HG03469 (cell line): ENCODE measurements around the gene SLC35G3.
"Not testable (repeated sequence)": the region's sequence is repeated elsewhere in the genome, so short reads cannot be mapped to it uniquely, and the experiment has no call there.

Experiments used
- ATAC-seq: cut with Tn5 transposase; IDR thresholded peaks from one replicate; pipeline ENCODE4 v1.9.1; 2021; ENCODE audit warnings: mild to moderate bottlenecking, moderate library complexity, moderate number of reproducible peaks; ENCODE audit not compliant: unreplicated experiment

Gene SLC35G3

DNA sequence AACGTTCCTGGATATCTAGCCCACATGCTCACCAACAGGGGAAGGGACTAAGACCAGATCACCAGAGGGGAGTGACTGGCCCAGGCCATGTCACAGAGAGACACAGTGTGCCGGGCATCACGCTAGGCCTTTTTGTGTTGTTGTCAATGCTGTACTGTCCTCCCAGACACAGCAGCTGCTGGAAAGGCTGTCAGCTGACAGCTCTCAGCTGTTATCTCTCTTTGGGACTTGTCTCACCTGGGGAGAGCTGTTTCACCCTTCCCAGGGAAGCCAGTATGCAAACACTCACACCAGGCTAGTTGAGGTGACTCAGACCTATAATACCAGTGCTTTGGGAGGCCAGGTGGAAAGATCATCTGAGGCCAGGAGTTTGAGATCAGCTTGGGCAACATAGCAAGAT lies 27.1 kb downstream of the SLC35G3 start:
- no peak for ATAC-seq

DNA sequence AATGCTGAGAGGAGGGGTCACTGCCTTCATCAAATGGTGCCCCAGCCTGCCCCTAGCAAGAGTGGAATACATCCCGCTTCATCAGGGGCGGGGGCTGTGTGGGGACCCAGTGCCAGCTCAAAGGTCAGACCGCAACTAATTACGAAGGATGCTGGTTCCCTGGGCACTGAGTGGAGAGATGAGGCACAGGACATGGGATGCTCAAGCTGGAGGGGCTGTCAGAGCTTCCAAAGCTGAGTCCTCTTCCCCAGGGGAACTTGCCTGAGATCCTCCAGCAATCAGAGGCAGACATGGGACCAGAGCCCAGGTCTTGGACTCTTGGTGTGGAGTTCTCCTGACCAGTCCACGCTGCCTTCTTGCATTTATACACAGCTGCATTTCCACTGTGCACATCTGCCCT lies 27.7 kb downstream of the SLC35G3 start:
- ATAC-seq, result no peak

DNA sequence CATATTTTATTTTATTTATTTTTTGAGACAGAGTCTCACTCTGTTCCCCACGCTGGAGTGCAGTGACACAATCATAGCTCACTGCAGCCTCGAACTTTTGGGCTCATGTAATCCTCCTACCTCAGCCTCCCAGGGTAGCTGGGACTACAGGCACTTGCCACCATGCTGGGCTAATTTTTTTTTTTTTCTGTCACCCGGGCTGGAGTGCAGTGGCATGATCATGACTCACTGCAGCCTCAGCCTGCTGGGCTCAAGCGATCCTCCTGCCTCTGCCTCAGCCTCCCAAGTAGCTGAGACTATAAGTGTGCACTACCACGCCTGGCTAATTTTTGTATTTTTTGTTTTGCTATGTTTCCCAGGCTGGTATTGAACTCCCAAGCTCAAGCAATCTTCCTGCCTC lies 29.5 kb downstream of the SLC35G3 start:
- ATAC-seq, result no peak

DNA sequence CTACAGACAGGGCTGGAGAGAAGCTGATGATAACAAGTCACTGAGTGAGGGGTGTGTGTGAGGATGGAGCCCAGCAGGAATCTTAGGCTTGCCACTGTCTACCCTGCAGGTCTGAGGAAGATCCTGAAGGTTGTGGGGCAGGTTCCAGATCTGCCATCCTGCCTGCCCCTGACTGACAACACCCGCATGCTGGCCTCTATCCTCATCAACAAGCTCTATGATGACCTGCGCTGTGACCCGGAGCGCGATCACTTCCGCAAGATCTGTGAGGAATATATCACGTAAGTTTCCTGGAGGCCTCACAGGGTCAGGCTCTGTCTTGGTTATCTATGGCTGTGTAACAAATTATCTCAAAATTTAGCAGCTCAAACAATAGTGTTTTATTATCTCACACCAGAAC lies 30.3 kb downstream of the SLC35G3 start:
- ATAC-seq, result no peak

DNA sequence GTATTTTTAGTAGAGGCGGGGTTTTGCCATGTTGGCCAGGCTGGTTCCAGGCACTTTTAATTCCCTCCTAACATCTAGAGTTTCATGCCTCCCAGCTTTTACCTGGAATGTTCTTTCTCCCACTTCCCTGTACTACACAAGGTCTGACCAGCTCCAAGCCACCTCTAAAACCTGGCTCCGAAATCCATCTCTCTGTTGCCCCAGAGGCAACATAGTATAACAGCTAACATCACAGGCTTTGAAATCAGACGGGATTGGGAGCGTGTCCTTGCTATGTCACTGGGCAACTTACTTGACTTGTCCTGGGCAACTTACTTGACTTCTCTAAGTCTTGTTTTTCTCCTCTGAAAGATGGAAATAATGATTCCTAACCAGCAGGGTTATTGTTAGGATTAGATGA lies 31.4 kb downstream of the SLC35G3 start:
- no peak for ATAC-seq

DNA sequence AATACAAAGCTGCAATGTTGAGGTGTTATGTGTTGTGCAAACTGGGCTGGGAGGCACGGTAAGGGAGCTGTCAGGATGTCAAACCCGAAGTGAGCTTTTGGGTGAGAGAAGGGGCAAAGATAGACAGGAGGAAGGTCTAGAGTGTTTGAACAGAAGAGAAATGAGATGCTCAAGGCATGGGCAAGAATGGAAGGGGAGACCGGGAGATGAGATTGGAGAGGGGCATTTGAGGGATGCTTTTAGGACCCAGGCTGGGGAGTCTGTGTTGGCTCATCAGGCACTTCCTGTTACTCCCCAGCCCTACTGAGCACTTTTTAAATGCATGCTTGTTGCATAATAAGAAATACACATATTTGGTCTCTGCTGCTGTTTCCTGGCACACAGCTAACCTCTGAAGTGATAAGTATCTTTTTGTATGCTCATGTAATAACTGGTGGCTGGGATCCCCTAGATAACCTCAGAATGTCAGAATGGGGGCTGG lies 32.9 kb downstream of the SLC35G3 start:
- ATAC-seq, result no peak

DNA sequence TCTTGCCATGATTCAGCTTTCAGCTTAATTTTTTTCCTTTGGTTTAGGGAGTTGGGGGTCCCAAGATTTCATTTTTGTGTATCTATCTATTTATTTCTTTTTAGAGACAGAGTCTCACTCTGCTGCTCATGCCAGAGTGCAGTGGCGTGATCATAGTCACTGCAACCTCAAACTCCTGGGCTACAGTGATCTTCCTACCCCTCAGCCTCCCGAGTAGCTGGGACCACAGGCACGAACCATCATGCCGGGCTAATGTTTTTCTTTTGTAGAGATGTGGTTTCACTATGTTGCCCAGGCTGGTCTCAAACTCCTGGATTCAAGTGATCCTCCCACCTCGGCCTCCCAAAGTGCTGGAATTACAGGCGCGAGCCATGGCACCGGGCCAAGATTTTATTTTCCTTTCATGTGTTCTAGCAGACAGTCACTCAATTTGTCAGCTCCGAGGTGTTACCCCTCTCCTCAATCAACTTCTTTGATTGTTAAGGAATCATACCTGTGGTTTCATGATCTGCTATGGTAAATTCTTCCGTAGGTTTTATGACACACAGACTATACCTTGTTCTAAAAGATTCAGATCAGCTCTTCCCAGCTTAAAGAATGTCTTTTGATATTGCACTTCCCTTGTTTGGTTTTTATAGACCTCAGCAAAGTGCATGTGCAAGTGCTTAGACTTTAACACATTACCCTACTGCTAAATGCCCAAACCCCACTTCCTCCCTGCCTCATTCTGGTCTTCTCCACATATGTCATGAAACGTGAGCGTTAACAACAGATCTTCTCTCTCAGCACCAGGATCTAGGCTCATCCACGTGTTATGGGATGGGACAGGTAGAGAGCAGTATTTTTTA lies 33.6 kb downstream of the SLC35G3 start:
- no peak for ATAC-seq

DNA sequence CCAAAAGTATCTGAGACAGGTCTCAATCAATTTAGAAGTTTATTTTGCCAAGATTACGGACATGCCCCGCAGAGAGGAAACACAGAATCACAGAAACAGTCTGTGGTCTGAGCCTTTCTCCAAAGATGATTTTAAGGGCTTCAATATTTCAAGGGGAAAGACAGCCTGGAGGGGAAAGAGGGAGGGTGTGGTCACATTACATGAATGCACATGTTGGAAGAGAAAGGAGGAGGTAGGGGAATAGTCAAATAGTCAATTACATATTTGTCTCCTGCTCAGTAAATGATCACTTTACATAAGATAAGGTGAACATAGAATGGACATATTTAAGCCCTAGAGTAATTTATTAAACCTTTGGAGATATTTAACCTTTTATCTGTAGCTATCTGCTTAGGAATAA lies 34.3 kb downstream of the SLC35G3 start:
- ATAC-seq, result no peak

DNA sequence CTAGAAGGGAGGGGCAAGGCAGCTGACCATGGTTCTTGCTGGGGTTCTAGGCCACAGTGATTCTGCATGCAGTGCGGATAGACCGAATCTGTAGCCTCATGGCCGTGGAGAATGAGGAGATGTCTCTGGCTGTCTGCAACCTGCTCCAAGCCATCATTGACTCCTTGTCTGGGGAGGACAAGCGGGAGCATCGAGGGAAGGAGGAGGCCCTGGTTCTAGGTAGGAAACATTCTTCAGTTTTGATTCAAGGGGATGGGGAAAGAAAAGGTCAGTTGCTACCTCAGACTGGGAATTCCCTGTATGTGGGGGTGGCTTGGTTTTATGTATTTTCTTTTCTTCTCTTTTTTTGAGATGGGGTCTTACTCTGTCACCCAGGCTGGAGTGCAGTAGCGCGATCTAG lies 38.9 kb downstream of the SLC35G3 start:
- no peak for ATAC-seq

DNA sequence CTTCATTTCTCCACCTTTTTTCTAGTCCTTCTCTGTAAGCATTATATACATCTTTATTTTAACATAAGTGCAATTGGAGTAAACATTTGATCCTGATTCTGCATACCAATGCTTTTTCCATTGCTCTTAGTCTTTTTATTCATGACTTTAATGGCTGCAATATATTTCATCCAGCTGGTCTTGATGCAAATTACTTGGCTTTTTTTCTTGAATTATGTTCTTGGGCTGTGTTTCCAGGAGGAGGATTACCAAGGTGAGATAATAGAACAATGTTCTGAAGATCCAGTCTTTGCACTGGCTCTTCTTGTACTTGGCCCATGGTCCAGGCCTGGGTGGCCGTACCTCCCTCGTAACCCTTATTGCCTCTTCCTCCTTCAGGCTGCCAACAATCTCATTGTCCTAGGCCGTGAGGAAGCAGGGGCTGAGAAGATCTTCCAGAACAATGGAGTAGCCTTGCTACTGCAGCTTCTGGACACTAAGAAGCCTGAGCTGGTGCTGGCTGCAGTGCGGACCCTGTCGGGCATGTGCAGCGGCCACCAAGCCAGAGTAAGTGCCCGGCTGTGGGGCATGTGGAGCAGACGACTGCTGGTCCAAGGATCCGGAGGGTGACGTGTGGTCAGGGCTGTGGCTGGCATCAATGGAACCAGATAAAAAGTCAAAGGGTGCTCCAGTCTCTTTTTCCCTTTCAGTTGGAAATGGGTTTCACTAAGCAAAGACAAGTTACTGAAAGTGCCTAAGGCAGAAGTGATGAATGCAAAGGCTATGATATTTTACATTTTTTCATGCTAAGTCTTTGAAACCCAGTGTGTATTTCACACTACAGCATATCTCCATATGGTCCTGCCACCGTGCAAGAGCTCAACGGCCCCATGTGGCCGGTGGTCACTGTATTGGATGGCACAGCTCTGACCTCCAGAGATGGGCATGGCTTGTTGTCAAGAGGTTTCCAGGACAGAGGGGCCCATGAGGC lies 39.7 kb downstream of the SLC35G3 start:
- ATAC-seq, result no peak

DNA sequence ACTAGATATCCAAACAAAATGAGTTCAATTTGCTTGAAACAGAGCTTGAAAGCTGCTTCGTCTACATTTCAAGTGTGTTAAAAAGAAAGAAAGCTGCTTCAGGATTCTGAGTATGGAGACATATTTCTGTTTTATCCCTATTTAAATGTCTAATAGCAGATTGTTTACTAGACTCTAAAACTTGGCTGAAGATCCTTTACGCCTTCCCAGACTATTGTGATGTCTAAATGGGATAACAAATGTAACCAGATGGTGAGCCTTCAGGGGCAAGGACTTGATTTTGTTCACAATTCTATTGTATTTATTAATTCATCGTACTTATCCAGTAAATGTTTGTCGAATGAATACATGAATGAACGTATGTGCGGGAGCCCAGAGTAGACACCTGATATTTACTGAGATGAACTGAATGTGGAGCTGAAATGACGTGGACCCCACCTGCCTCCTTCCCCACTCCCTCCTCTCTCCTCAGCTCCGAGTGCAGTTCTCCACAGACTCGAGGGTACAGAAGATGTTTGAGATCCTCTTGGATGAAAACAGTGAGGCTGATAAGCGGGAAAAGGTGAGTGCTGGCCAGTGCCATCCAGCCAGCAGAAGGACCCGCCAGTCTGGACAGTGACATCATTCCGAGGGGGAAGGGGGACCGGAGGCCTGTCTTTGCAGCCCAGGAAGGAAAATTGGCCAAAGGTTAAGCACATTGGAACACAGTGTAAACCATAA lies 41.6 kb downstream of the SLC35G3 start:
- no peak for ATAC-seq

DNA sequence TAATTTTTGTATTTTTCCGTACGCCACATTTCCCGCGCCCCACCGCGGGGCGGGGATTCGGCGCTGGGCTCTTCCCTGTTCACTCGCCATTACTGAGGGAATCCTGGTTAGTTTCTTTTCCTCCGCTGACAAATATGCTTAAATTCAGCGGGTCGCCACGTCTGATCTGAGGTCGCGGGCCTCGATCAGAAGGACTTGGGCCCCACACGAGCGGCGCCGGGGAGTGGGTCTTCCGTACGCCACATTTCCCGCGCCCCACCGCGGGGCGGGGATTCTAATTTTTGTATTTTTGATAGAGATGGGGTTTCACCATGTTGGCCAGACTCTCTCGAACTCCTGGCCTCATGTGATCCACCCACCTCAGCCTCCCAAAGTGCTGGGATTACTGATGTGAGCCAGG lies 43.1 kb downstream of the SLC35G3 start:
- not testable (repeated sequence) for ATAC-seq

DNA sequence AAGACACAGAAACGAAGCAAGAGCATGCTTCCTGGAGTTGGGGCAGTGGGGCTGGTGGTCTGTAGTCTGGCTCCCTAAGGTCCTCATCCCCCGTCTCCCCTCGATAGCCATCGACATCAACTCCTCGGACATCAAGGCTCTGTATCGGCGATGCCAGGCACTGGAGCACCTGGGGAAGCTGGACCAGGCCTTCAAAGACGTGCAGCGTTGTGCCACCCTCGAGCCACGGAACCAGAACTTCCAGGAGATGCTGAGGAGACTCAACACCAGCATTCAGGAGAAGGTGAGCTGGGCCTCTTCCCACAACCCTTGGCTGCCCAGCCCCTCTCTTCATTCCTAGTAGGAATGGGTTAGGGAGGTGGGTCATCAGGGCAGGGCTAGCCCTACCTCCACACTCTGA lies 44.3 kb downstream of the SLC35G3 start:
- no peak for ATAC-seq

DNA sequence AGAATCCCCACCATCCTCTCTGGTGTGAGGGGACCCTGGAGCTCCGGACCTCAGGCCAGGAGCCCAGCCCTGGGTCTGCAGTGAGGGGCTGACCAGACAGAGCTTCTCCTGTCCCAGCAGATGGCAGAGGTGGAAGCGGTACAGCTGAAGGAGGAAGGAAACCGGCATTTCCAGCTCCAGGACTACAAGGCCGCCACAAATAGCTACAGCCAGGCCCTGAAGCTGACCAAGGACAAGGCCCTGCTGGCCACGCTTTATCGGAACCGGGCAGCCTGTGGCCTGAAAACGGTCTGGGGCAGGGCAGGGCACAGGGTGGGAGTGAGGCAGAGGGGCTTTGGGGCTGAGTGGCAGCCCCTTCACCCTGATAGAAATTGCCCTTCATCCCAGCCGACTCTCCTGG lies 46.0 kb downstream of the SLC35G3 start:
- no peak for ATAC-seq

DNA sequence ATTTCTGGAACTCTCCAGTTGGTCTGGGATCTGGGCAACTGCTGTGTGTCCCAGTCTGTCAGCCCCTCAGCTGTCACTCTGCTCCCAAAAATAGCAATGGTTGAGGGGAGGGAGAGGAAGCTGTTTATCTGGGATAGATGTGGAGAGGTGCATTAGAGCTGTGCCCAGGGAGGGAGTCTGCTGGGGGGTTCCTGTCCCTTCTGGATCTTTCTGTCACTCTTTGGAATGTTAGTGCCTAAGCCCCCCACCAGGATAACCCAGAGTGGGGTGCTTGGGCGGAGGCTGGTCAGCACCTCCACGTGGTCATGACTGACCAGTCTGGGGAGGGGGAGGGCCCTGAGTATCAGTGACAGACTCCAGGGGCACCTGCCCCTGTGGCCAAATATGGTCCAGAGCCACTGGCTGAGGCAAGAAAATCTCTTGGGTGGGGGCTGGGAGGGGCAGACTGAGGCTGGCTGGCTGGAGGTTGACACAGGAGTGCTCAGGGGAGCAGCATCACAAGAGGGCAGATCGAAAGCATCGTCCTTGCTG lies 46.8 kb downstream of the SLC35G3 start, which contains the start of gene UNC45B:
Gene UNC45B (plus strand): TSS at position 443 of the 531 bp plus-strand sequence. CDS start 447 bp downstream, outside the sequence.
- ATAC-seq, result no peak

DNA sequence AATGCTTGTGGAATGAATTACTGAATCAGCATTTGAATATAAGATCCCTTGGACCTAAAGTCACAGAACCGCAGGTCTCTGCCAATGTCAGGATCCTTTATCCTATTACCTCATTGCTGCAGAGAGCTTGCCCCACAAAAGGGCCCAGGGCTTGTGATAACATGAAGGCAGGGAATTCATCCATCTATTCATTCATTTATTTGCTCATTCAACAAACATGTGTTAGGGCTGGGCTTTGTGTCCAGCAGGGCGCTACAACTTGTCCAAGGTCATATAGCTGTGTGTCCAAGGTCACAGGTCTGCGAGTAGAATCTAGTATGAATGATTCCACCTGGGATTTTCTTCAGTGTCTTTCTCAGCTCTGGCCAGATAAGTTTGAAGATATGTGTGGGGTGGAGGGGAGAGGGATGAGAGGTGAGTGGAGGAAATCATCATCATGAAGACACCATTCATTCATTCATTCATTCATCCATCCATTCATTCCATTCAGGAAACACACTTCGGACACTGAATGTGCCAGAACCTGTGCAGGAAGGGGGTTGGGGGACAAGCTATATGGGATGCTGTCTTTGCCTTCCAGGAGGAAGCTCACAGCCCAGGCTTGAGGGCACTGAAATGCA lies 47.9 kb downstream of the SLC35G3 start:
- ATAC-seq, result no peak

DNA sequence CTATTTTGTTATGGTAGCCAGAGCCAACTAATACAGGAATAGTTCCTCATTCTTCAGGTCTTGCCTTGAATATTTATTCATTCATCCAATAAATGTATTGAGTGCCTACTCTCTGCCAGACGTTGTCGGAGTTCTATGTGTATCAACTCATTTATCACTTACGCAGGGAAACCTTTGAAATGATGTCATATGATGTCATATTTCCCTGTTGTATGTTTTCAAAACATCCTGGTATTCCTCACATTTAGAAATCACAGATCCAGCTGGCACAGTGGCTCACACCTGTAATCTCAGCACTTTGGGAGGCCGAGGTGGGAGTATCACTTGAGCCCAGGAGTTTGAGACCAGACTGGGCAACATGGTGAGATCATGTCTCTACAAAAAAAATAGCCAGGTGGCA lies 49.4 kb downstream of the SLC35G3 start:
- no peak for ATAC-seq
